ENCODE measurements around the gene POLA2.

GRCh38 chr11:65327021-65327420 is 65.3 kb downstream of the POLA2 start:
- TF ChIP-seq POLR2AphosphoS5 (IDR thresholded peaks at IDR 0.05; ENCODE audit: borderline replicate concordance, low read depth, low read length) (no peak), EZH2 (IDR thresholded peaks at IDR 0.05) (no peak)

Measured in SK-N-MC (cell line).